ENCODE results near the gene SOX15. TPM values are rescaled to one million over a fixed set of nuclear protein-coding genes. Genes with fewer than 3 reads are reported as not detected.

SOX15 gene
- total and polyA plus RNA-seq, 10 of the 15 experiments (the other 5 are each of a cell fraction or from before 2014, with no cell fraction given): 0.06 to 0.53 (median 0.16) TPM; not detected in 2

DNA sequence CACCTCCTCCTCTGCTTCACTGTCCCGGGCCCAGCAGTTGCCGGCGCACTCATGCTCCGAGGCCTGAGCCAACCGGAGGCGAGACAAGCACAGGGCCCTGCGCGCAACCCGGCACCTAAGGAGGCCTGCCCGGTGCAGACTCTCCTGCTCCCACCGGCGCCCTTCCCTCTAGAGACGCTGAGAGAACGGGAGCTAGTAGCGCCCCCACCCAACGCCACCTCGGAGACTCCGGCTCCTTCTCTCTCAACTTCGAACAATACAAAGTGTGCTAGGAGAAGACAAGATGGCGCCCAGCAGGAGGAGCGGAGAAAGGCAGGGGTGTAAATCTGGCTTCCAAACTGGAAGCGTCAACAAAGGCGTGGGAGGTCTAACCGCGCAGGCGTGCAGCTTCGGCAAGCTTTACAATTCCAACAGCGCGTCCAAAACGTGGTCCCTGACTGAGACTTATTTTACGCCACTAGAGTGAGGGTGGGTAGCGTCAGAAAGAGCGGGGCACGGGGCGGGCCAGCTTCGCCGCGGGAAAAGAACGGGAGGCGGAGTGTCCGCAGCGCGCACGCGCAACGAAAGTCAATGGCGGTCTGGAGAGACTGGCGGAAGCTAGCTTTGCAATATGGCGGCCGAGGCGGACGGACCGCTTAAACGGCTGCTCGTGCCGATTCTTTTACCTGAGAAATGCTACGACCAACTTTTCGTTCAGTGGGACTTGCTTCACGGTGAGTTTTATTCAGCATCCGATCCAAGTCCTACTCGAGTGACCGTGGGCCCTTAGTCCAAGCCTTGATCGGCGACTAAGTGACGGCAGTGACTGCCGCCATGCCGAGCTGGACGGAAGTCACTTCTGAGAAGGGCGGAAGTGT lies 6.4 kb downstream of the SOX15 start, which contains the start of gene MPDU1 (continued):
- TF ChIP-seq FOXK2 (IDR thresholded peaks at IDR 0.05) (no peak), ZNF687 (IDR thresholded peaks at IDR 0.05) (peak; percentile 97), NFXL1 (IDR thresholded peaks at IDR 0.05; ENCODE audit: borderline replicate concordance) (no peak), ZNF622 (IDR thresholded peaks at IDR 0.05) (no peak), KDM1A (IDR thresholded peaks at IDR 0.05; ENCODE audit: borderline replicate concordance) (no peak), ETV6 (conservative IDR thresholded peaks at IDR 0.05 in 1 of 2, IDR thresholded peaks at IDR 0.05 in 1 of 2; ENCODE audit: borderline replicate concordance in 1 of 2, low read depth in 1 of 2) (peak in 1 of 2 experiments; percentile 15; a peak in 1 of 4 replicates), EP300 (IDR thresholded peaks at IDR 0.05; ENCODE audit: borderline replicate concordance in 1 of 2, control insufficient read depth in 1 of 2, low read depth in 2 of 2, low read length in 2 of 2) (no peak), TCF12 (IDR thresholded peaks at IDR 0.05; ENCODE audit: low read depth, low read length) (no peak), IKZF2 (IDR thresholded peaks at IDR 0.05) (peak; percentile 20; a peak in 1 of 4 replicates), SUZ12 (IDR thresholded peaks at IDR 0.05; ENCODE audit: unreplicated experiment) (no peak), ZNF24 (IDR thresholded peaks at IDR 0.05) (no peak), NR2C1 (IDR thresholded peaks at IDR 0.05) (peak; percentile 87), PAX5 (IDR thresholded peaks at IDR 0.05; ENCODE audit: borderline replicate concordance, low read depth, low read length) (no peak; the same call in 1 of the 2 replicates), CHD1 (IDR thresholded peaks at IDR 0.05; ENCODE audit: low read depth, low read length) (0 out of 2 replicates have a peak, but pooled peaks have one; percentile 63), HDGF (IDR thresholded peaks at IDR 0.05) (0 out of 2 replicates have a peak, but pooled peaks have one; percentile 10), BRCA1 (IDR thresholded peaks at IDR 0.05; ENCODE audit: low read depth, low read length) (no peak), ATF3 (IDR thresholded peaks at IDR 0.05; ENCODE audit: borderline replicate concordance, extremely low read depth, low read depth, low read length) (no peak), NFYA (IDR thresholded peaks at IDR 0.05; ENCODE audit: borderline replicate concordance, low read depth, low read length) (no peak), JUNB (IDR thresholded peaks at IDR 0.05) (no peak), RBBP5 (conservative IDR thresholded peaks at IDR 0.05) (no peak), TBL1XR1 (IDR thresholded peaks at IDR 0.05; ENCODE audit: low read depth, low read length) (no peak)
- TF ChIP-seq, protein P1, sequence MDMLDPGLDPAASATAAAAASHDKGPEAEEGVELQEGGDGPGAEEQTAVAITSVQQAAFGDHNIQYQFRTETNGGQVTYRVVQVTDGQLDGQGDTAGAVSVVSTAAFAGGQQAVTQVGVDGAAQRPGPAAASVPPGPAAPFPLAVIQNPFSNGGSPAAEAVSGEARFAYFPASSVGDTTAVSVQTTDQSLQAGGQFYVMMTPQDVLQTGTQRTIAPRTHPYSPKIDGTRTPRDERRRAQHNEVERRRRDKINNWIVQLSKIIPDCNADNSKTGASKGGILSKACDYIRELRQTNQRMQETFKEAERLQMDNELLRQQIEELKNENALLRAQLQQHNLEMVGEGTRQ (IDR thresholded peaks at IDR 0.05; ENCODE audit: borderline replicate concordance, low read depth, low read length): no peak
